OCI-LY7 (cell line): ENCODE data around the gene HSPA2. TPM values are rescaled to one million over a fixed set of nuclear protein-coding genes. Genes with fewer than 3 reads are reported as not detected.

ENCODE experiments used
- BruUV-seq: library from RNA; stranded (reverse); fragments of 400-500 nt; replicated peaks from 2 replicates; lab custom pipeline; 2021; lab: Mats Ljungman, UMichigan
- CTCF ChIA-PET: fragments of 300-600 bp; sonication (Branson Sonifier 250); formaldehyde crosslinking; loops from one replicate; lab custom pipeline; 2022; ENCODE audit warnings: antibody characterized with exemption; ENCODE audit not compliant: unreplicated experiment; lab: Charles Lee
- POLR2A ChIA-PET: fragments of 300-600 bp; sonication (Branson Sonifier 250); formaldehyde crosslinking; loops from one replicate; lab custom pipeline; 2022; ENCODE audit warnings: antibody characterized with exemption; lab: Charles Lee
- DNase-seq: peaks from one replicate; pipeline ENCODE4 v3.0.0-alpha.2; 2015; ENCODE audit warnings: low spot score
- H2AFZ ChIP-seq: fragments of 200-600 bp; sonication (generic), shearing (Covaris generic); 2 replicates; pipeline ENCODE4 v1.6.1; 2014; ENCODE audit warnings: mild to moderate bottlenecking, antibody characterized with exemption, low read length, moderate library complexity
- H3K27ac ChIP-seq: fragments of 200-600 bp; sonication (generic); 2 replicates; pipeline ENCODE4 v1.5.1; 2014; ENCODE audit warnings: mixed run types, low read depth, mild to moderate bottlenecking, moderate library complexity, low read length, inconsistent platforms; ENCODE audit not compliant: poor library complexity, severe bottlenecking
- H3K36me3 ChIP-seq: fragments of 200-600 bp; sonication (generic); 2 replicates; pipeline ENCODE4 v1.6.1; 2014; ENCODE audit warnings: mild to moderate bottlenecking, antibody characterized with exemption, low read length, moderate library complexity, mixed read lengths; ENCODE audit not compliant: insufficient read depth
- H3K4me1 ChIP-seq: fragments of 200-600 bp; sonication (generic); 2 replicates; pipeline ENCODE4 v1.5.1; 2014; ENCODE audit warnings: mild to moderate bottlenecking, low read length; ENCODE audit not compliant: insufficient read depth, poor library complexity, severe bottlenecking
- H3K4me2 ChIP-seq: fragments of 200-600 bp; sonication (generic); 2 replicates; pipeline ENCODE4 v1.6.1; 2014; ENCODE audit warnings: mild to moderate bottlenecking, low read length
- H3K4me3 ChIP-seq: fragments of 200-600 bp; sonication (generic); 2 replicates; pipeline ENCODE4 v1.5.1; 2014; ENCODE audit warnings: mild to moderate bottlenecking, low read depth, low read length; ENCODE audit not compliant: poor library complexity, severe bottlenecking
- H3K79me2 ChIP-seq: fragments of 200-600 bp; sonication (generic); 2 replicates; pipeline ENCODE4 v1.6.1; 2016; ENCODE audit warnings: low read depth, mild to moderate bottlenecking, low read length, moderate library complexity, mixed read lengths; ENCODE audit not compliant: insufficient read depth
- H3K9me2 ChIP-seq: fragments of 200-600 bp; sonication (generic); 2 replicates; pipeline ENCODE4 v1.6.1; 2016; ENCODE audit warnings: mild to moderate bottlenecking, low read length, mixed read lengths; ENCODE audit not compliant: insufficient read depth
- H3K9me3 ChIP-seq: fragments of 200-600 bp; sonication (generic); 2 replicates; pipeline ENCODE4 v1.6.1; 2014; ENCODE audit warnings: mild to moderate bottlenecking, mixed run types, low read length, mixed read lengths
- H4K20me1 ChIP-seq: fragments of 200-600 bp; sonication (generic); 2 replicates; pipeline ENCODE4 v1.6.1; 2014; ENCODE audit warnings: mild to moderate bottlenecking, antibody characterized with exemption, low read length, moderate library complexity, mixed read lengths; ENCODE audit not compliant: insufficient read depth
- EZH2phosphoT487 ChIP-seq: fragments of 200-600 bp; sonication (generic); IDR thresholded peaks from 2 replicates; pipeline ENCODE4 v1.6.1; 2018; ENCODE audit warnings: low read depth, borderline replicate concordance, mild to moderate bottlenecking, mixed run types, antibody characterized with exemption, low read length, moderate library complexity, mixed read lengths
- intact Hi-C: fragments of 100-400 bp; cut with micrococcal nuclease; formaldehyde crosslinking; loops from one replicate; pipeline ENCODE4 v1.10.0; 2022; ENCODE audit not compliant: unreplicated experiment
- total RNA-seq, 2 experiments: library from RNA; depleted of rRNA in 1 of 2; stranded (reverse); fragments of >200 nt in 1 of 2; shearing (Covaris generic) in 1 of 2; gene quantifications; 2 replicates each; pipeline ENCODE4 v1.2.3, GENCODE V29; 2014 to 2022
- TF ChIP-seq, protein P1 (sequence below): fragments of 200-600 bp; sonication (generic); conservative IDR thresholded peaks from 2 replicates; pipeline ENCODE4 v1.5.1; 2014; ENCODE audit warnings: mild to moderate bottlenecking, antibody characterized with exemption, low read length, moderate library complexity, mixed read lengths

The HSPA2 gene
- total RNA-seq, 2 experiments from 2014 or later, result 0.36 to 0.54 TPM

DNA sequence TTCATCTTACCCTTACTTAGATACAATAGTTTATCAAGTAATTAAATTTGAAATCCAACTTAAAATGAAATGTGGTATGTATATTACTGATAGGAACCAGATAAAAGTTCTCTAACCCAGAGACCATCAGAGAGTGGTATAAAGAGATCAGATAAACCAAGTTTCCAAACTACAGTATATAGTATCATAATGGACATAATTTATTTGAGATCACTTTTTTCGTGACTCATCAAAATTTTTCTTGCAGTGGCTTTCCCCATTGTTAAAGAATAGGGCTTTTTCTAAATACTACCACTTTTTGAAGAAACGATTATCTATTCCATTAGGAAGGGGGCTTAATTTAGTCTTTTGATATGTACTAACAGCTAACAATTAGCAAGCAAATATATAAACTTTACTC is 15.2 kb upstream of the HSPA2 start:
- Histone ChIP-seq H3K9me3 (no peaks in the 10 kb centered on the region), H3K79me2 (no peaks in the 10 kb centered on the region; the same call in 1 of the 2 replicates), H3K4me2 (no peak overlapping the region), H3K4me3 (no peak overlapping the region), H4K20me1 (peaks cover 5% of the 10 kb centered on the region; the same call in 1 of the 2 replicates), H3K36me3 (peaks cover 44% of the 10 kb centered on the region), H3K27ac (no peak overlapping the region), H3K4me1 (no peaks in the 10 kb centered on the region), H3K9me2 (no peaks in the 10 kb centered on the region), H2AFZ (no peak overlapping the region)
- intact Hi-C loops, result no loop called here
- no TSS peak for BruUV-seq
- CTCF ChIA-PET, result no interaction called here
- DNase-seq, result no peak
- TF ChIP-seq, protein P1, sequence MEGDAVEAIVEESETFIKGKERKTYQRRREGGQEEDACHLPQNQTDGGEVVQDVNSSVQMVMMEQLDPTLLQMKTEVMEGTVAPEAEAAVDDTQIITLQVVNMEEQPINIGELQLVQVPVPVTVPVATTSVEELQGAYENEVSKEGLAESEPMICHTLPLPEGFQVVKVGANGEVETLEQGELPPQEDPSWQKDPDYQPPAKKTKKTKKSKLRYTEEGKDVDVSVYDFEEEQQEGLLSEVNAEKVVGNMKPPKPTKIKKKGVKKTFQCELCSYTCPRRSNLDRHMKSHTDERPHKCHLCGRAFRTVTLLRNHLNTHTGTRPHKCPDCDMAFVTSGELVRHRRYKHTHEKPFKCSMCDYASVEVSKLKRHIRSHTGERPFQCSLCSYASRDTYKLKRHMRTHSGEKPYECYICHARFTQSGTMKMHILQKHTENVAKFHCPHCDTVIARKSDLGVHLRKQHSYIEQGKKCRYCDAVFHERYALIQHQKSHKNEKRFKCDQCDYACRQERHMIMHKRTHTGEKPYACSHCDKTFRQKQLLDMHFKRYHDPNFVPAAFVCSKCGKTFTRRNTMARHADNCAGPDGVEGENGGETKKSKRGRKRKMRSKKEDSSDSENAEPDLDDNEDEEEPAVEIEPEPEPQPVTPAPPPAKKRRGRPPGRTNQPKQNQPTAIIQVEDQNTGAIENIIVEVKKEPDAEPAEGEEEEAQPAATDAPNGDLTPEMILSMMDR, result no peak
- TF ChIP-seq EZH2phosphoT487, result no peak
- POLR2A ChIA-PET, result interaction anchor here (0.6 kb wide), 1 partner anchor 22 kb away, joined by 6 read pairs; no protein-coding TSS in a partner anchor

DNA sequence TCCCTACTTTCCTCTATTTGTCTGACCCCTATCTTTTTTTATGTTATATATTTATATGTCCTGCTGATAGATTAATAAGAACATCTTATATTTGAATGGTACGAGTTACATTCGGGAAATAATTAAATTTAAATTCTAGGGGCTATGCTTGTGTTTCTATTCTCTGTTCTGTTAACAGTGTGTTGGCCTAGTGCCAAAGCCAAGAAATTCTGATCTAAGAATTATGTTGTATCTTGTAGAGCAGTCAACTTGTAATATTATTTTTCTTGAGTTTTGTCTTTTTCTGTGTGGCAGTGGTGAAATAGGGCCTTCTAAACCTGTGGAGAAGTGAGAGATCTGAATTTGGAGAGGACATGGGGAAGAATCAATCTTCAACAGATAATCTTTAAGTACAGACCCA is 9.0 kb upstream of the HSPA2 start:
- POLR2A ChIA-PET, result interaction anchor here (0.8 to 1.1 kb wide), 2 partner anchors 10 to 1577 kb away, joined by 3 to 4 read pairs; no protein-coding TSS in a partner anchor

More for the DNA sequence above, 9.0 kb upstream of the HSPA2 start:
- H3K4me1 ChIP-seq, result no peaks in the 10 kb centered on the region
- TF ChIP-seq, protein P1, result no peak
- TF ChIP-seq EZH2phosphoT487, result no peak
- no peaks in the 10 kb centered on the region for H3K9me2 ChIP-seq
- DNase-seq, result no peak
- no peak overlapping the region for H3K27ac ChIP-seq
- no peak overlapping the region for H3K4me2 ChIP-seq
- no peaks in the 10 kb centered on the region for H3K79me2 ChIP-seq
- intact Hi-C loops, result no loop called here
- BruUV-seq, result no TSS peak
- H3K36me3 ChIP-seq, result no peaks in the 10 kb centered on the region
- no peak overlapping the region for H2AFZ ChIP-seq
- H3K9me3 ChIP-seq, result no peaks in the 10 kb centered on the region
- H4K20me1 ChIP-seq, result no peaks in the 10 kb centered on the region
- H3K4me3 ChIP-seq, result no peak overlapping the region
- CTCF ChIA-PET, result no interaction called here
